ENCODE measurements around the gene DLGAP4.

DNA sequence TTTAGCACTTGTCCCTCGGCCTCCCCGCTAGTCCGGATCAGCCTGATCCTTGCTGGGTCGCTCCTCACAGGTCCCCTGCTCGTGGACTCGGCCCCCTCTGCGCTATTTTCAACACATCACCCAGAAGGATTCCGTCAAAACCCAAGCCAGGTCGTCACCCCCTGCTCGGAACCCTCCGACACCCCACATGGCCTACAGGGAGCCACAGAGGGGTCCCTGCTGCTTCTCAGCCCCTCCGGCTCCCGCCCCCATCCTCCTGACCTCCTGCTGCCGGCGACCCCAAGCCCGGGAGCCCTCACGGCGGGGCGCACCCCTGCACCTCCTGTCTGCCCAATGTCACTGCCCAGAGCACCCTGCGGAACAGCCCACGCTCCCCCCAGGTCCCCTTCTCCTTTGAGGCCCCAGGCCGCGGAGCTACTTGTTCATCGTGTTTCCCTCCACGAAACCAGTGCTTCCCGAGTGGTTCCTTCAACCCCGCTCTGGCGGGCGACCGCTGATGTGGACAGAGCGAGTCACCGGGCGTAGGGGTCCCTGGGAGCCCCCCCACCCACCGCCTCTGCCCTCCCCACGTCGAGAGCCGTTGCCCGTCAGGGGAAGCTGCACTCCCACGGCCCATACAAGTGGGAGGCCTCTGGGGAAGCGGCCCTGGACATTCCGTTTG is 234.5 kb downstream of the DLGAP4 start:
- TF ChIP-seq, protein P1, sequence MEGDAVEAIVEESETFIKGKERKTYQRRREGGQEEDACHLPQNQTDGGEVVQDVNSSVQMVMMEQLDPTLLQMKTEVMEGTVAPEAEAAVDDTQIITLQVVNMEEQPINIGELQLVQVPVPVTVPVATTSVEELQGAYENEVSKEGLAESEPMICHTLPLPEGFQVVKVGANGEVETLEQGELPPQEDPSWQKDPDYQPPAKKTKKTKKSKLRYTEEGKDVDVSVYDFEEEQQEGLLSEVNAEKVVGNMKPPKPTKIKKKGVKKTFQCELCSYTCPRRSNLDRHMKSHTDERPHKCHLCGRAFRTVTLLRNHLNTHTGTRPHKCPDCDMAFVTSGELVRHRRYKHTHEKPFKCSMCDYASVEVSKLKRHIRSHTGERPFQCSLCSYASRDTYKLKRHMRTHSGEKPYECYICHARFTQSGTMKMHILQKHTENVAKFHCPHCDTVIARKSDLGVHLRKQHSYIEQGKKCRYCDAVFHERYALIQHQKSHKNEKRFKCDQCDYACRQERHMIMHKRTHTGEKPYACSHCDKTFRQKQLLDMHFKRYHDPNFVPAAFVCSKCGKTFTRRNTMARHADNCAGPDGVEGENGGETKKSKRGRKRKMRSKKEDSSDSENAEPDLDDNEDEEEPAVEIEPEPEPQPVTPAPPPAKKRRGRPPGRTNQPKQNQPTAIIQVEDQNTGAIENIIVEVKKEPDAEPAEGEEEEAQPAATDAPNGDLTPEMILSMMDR (IDR thresholded peaks at IDR 0.05; ENCODE audit: control extremely low read depth in 1 of 3, insufficient read depth in 1 of 3, low read depth in 1 of 3, low read length in 3 of 3), result no peak
- TF ChIP-seq, protein P2, sequence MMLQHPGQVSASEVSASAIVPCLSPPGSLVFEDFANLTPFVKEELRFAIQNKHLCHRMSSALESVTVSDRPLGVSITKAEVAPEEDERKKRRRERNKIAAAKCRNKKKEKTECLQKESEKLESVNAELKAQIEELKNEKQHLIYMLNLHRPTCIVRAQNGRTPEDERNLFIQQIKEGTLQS (IDR thresholded peaks at IDR 0.05; ENCODE audit: insufficient read depth, low read depth, low read length), result no peak
- no peak for TF ChIP-seq RBBP5 (IDR thresholded peaks at IDR 0.05; ENCODE audit: borderline replicate concordance, low read depth, low read length)

All from H1 (cell line).